Activated gamma-delta T cell treated with Interleukin-2 at 50 U/mL for 16 hours (primary cell): ENCODE data around the gene ZC3H8.
"Not testable (repeated sequence)": the region's sequence is repeated elsewhere in the genome, so short reads cannot be mapped to it uniquely, and the experiment has no call there.

Experiments used
- DNase-seq: peaks from one replicate; pipeline ENCODE4 v3.0.0-alpha.2; 2020

ZC3H8 gene

GRCh38 chr2:112257575-112257974 lies 2.7 kb upstream of the ZC3H8 start:
- DNase-seq = no peak

- no peak for DNase-seq
These were observed 1.8 kb upstream of the ZC3H8 start for GRCh38 chr2:112256654-112257053.

- DNase-seq = no peak
These were observed 1.0 kb upstream of the ZC3H8 start for GRCh38 chr2:112255875-112256274.

- no peak for DNase-seq
These were observed 1.5 kb downstream of the ZC3H8 start for GRCh38 chr2:112253261-112253815.

GRCh38 chr2:112251271-112251670 lies 3.6 kb downstream of the ZC3H8 start:
- no peak for DNase-seq

GRCh38 chr2:112244854-112245253 lies 10.0 kb downstream of the ZC3H8 start:
- no peak for DNase-seq

- no peak for DNase-seq
These were observed 11.6 kb downstream of the ZC3H8 start for GRCh38 chr2:112243233-112243632.

GRCh38 chr2:112242384-112242783 lies 12.5 kb downstream of the ZC3H8 start:
- DNase-seq = no peak

- no peak for DNase-seq
These were observed 15.0 kb downstream of the ZC3H8 start for GRCh38 chr2:112239862-112240261.

GRCh38 chr2:112230371-112230770 lies 24.5 kb downstream of the ZC3H8 start:
- DNase-seq = no peak

- DNase-seq = no peak
These were observed 25.5 kb downstream of the ZC3H8 start for GRCh38 chr2:112229348-112229747.

GRCh38 chr2:112220831-112221230 lies 34.0 kb downstream of the ZC3H8 start:
- DNase-seq = no peak

GRCh38 chr2:112220186-112220585 lies 34.7 kb downstream of the ZC3H8 start:
- DNase-seq = no peak

- no peak for DNase-seq
These were observed 37.0 kb downstream of the ZC3H8 start for GRCh38 chr2:112217854-112218253.

- no peak for DNase-seq
These were observed 38.7 kb downstream of the ZC3H8 start for GRCh38 chr2:112216167-112216566.

GRCh38 chr2:112207905-112208304 lies 46.9 kb downstream of the ZC3H8 start:
- DNase-seq = not testable (repeated sequence)

- no peak for DNase-seq
These were observed 50.4 kb downstream of the ZC3H8 start for GRCh38 chr2:112204411-112204810.

GRCh38 chr2:112201696-112202430 lies 53.0 kb downstream of the ZC3H8 start:
- DNase-seq = no peak

- DNase-seq = no peak
These were observed 55.7 kb downstream of the ZC3H8 start for GRCh38 chr2:112199188-112199587.

GRCh38 chr2:112198780-112199179 lies 56.1 kb downstream of the ZC3H8 start:
- DNase-seq = no peak

- DNase-seq = no peak
These were observed 57.0 kb downstream of the ZC3H8 start for GRCh38 chr2:112197868-112198267.

- DNase-seq = no peak
These were observed 58.9 kb downstream of the ZC3H8 start for GRCh38 chr2:112195950-112196349.

- no peak for DNase-seq
These were observed 59.6 kb downstream of the ZC3H8 start for GRCh38 chr2:112195167-112195766.

GRCh38 chr2:112194482-112194881 lies 60.4 kb downstream of the ZC3H8 start:
- DNase-seq = no peak

- no peak for DNase-seq
These were observed 60.8 kb downstream of the ZC3H8 start for GRCh38 chr2:112194028-112194427.
